Gastrocnemius medialis (tissue), 4 donors: Measurements from ENCODE around the gene ATXN1.

Experiments
- CTCF ChIP-seq, 5 experiments: fragments of 450-650 bp in 3 of 5; fragments of 200-600 bp in 2 of 5; sonication (generic) in 2 of 5; IDR thresholded peaks in 4 of 5; conservative IDR thresholded peaks in 1 of 5; 1 replicate in 4 of 5; 2 replicates in 1 of 5; pipeline ENCODE4 v1.5.1; 2016 to 2019; ENCODE audit warnings: antibody characterized with exemption in 5 of 5, mild to moderate bottlenecking in 3 of 5, moderate library complexity in 3 of 5
- POLR2A ChIP-seq, 2 donors: fragments of 450-650 bp; IDR thresholded peaks; one replicate each; pipeline ENCODE4 v1.6.1; 2017; ENCODE audit warnings: antibody characterized with exemption in 2 of 2, mild to moderate bottlenecking in 2 of 2, moderate library complexity in 2 of 2

- TF ChIP-seq POLR2A (IDR thresholded peaks at IDR 0.05), result no peak
- TF ChIP-seq CTCF (IDR thresholded peaks at IDR 0.05 in 4 of 5, conservative IDR thresholded peaks at IDR 0.05 in 1 of 5), result no peak
These were observed 127.8 kb downstream of the ATXN1 start for GRCh38 chr6:16633465-16633864.
